D721Med (cell line): ENCODE measurements around the gene NIP7.

Experiments used
- DNase-seq: peaks from one replicate; pipeline ENCODE4 v3.0.0; 2011; ENCODE audit warnings: low spot score; ENCODE audit not compliant: insufficient read length
- FAIRE-seq: peaks from 2 replicates; lab custom pipeline; 2011; peaks lifted over from hg19 to GRCh38; lab: Jason Lieb, UNC
- TF ChIP-seq, protein P1 (sequence below): IDR thresholded peaks from 2 replicates; pipeline ENCODE4 v1.5.1; 2012; ENCODE audit warnings: mild to moderate bottlenecking, control low read depth; ENCODE audit not compliant: insufficient read depth; ENCODE audit errors: missing control alignments

NIP7 gene

DNA sequence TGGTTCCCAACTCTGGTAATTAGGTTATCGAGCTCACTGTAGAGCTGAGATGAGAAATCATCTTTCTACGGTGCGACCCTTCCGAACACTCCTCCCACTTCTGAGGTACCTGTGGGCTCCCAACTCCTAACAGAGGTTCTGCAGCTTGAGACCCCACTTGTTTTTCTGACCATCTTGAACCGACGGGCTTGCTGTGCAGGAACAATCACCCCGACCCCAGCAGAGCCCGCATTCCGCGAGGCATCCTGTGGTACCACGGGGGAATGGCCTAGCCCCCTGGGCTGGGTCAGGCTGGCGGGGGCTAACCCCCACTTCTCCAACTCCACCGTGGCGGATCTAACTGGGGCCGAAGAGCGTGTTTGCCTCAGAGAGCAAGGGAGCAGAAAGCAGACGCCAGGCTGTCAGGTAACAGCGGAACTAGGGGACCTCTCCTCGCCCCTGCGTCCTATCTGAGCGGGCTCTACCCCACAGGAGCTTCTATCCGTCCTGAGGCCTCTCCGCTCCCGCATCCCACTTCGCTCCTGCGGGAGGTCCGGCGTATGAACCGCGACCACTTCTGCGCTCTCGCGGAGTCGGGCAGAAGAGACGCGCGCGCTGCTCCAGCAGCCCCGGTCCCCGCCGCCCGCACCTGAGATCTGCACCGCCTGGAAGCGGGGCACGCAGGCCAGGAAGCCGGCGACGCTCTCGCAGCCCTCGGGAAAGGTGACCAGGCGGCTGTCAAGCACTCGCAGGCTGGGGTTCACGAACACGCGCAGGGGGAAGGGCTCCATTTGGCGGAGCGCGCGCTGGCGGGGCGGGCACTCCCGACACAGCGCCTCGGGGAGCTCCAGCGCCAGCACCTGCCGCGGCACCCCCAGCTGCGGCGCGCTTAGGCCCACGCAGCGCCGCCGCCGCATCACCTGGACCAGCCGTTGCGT is 9.9 kb upstream of the NIP7 start:
- no peak for FAIRE-seq
- TF ChIP-seq, protein P1, sequence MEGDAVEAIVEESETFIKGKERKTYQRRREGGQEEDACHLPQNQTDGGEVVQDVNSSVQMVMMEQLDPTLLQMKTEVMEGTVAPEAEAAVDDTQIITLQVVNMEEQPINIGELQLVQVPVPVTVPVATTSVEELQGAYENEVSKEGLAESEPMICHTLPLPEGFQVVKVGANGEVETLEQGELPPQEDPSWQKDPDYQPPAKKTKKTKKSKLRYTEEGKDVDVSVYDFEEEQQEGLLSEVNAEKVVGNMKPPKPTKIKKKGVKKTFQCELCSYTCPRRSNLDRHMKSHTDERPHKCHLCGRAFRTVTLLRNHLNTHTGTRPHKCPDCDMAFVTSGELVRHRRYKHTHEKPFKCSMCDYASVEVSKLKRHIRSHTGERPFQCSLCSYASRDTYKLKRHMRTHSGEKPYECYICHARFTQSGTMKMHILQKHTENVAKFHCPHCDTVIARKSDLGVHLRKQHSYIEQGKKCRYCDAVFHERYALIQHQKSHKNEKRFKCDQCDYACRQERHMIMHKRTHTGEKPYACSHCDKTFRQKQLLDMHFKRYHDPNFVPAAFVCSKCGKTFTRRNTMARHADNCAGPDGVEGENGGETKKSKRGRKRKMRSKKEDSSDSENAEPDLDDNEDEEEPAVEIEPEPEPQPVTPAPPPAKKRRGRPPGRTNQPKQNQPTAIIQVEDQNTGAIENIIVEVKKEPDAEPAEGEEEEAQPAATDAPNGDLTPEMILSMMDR: no peak
- DNase-seq: no peak

DNA sequence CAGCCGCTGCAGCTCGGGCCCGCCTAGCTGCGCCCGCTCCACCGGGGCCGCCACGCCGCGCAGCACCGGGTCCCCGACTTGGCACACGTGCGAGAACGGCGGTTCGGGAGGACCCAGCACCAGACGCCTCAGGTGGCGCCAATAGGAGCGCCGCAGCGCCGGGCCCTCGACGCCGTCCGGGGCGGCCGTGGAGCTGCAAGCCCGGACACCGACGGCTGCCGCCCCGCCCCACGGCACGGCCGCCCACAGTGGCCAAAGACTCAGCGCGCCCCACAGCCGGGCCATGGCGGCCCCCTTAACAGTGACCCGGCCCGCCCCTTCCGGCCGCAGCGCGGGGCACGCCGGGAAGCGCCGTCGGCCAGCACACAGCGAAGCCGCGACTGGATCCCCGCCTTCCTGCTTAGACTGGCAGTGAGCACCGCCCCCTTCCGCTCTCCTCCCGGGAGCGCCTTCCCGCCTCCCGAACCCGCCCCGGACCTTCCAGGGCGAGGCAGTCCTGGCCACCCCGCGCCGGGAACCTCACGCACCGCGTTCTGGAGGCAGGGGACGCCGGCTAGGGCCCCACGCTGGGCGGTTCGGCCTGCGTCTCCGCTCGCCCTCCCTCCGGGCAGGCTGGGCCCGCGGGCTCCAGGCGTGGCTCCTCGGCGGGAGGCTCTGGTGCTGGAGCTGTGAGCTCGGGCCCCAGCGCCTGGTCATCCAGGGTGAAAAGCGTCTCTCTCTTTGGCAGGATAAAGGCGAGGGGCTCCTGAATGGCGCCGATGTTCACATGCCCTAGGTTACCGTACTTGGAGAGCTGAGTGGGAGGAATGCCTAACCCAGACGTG is 9.1 kb upstream of the NIP7 start, which contains the start of gene PDF:
Gene PDF (minus strand): TSS at position 303 of the 824 bp plus-strand sequence. CDS start 18 bp downstream, at position 285.
- TF ChIP-seq, protein P1: no peak
- FAIRE-seq (no peak), DNase-seq (peak; percentile 51)

DNA sequence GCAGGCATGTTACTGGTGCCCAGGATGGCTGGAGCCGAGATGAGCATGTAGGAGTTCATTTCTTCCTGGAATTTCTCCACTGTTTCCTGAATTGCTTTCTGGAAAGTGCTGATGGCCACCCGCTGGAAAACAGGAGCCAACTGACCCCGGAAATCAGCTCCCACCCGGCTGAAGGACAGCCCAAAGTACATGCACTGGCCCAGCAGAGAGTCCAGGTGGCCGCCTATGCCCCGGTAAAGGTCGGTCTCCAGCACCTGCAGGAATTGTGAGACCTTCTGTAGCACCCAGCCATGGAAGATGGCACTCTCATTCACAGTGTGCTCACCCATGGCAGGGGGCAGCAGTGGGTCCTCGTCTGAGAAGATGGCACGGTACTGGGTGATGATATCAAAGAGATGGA is 4.9 kb upstream of the NIP7 start:
- DNase-seq (no peak), FAIRE-seq (no peak)
- TF ChIP-seq, protein P1: no peak

DNA sequence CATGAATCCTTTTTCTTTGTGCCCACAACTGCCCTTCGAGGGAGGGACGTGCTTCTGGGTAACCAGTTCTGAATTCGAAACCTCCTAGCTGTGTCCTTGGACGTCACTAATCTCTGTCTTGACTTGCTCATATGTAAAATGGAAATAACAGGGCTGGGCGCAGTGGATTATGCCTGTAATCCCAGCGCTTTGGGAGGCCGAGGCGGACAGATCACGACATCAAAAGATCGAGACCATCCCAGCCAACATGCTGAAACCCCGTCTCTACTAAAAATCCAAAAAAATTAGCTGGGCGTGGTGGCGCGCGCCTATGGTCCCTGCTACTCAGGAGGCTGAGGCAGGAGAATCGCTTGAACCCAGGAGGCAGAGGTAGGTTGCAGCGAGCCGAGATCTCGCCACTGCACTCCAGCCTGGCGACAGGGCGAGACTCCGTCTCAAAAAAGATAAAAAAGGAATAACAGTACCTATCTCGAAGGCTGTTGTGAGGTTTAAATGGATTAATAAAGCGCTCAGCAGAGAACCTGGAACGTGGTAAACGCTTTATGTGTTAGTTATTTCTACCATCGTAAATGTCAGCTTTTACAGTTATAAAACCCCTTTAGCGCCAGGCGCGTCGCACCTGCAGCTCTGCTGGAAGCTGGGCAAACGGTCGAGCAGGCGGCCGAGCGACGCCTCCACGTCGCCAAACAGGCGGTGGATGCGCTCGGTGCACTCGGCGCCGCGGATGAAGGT is 849 bp upstream of the NIP7 start:
- DNase-seq (no peak), FAIRE-seq (no peak)
- TF ChIP-seq, protein P1: no peak

DNA sequence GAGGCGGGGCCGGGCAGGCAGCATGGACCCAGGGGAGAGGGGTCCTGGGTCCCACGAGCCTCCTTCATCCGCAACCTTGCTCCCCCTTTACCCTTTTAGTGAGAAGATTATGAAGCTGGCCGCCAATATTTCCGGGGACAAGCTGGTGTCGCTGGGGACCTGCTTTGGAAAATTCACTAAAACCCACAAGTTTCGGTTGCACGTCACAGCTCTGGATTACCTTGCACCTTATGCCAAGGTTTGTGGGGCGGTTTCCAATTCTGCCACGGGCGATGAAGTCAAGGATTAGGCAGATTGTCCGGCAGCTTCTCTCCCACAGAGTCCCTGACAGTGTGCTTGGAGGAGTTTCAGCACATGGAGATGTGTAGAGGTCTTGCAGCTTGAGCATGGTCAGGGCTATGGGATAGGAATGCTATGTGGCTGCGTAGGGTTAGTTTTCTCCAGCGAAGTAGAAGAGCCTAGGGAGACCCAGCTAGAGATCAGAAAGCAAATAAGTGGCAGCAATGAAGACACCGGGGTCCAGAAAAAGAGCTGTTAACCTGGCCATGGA is 598 bp downstream of the NIP7 start:
- FAIRE-seq: no peak
- DNase-seq: no peak
- TF ChIP-seq, protein P1: no peak

DNA sequence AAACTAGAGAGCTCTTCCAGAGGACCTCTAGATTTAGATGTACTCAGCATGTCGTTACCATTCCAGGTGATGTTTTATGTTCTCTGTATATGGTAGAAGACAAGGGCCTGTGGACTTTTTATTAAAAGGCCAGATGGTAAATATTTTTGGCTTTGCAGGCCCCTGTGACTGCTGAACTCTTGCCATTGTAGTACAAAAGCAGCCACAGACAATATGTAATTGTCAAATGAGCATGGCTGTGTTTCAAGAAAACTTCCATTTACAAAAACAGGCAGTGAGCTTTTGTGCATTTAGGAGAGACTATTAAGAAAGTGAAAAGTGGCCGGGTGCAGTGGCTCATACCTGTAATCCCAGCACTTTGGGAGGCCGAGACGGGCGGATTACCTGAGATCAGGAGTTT is 4.6 kb downstream of the NIP7 start:
- DNase-seq (no peak), FAIRE-seq (no peak)
- TF ChIP-seq, protein P1: no peak
